ENCODE results near the gene BHLHE40.
"Not testable (repeated sequence)": the region's sequence is repeated elsewhere in the genome, so short reads cannot be mapped to it uniquely, and the experiment has no call there.

Gene BHLHE40

GRCh38 chr3:4963669-4964570 is 15.3 kb upstream of the BHLHE40 start:
- no peak for DNase-seq

- not testable (repeated sequence) for DNase-seq
These were observed 13.2 kb upstream of the BHLHE40 start for GRCh38 chr3:4966006-4966405.

GRCh38 chr3:4967683-4968082 is 11.6 kb upstream of the BHLHE40 start:
- DNase-seq = not testable (repeated sequence)

- not testable (repeated sequence) for DNase-seq
These were observed 7.8 kb upstream of the BHLHE40 start for GRCh38 chr3:4971437-4971836.

- no peak for DNase-seq
These were observed 7.4 kb upstream of the BHLHE40 start for GRCh38 chr3:4971838-4972237.

- DNase-seq = no peak
These were observed 6.3 kb upstream of the BHLHE40 start for GRCh38 chr3:4972652-4973643.

- no peak for DNase-seq
These were observed 5.1 kb upstream of the BHLHE40 start for GRCh38 chr3:4974154-4974553.

GRCh38 chr3:4976109-4976508 is 3.1 kb upstream of the BHLHE40 start:
- peak; percentile 59 to 67 for DNase-seq

GRCh38 chr3:4977001-4977852 is 2.0 kb upstream of the BHLHE40 start:
- peak; percentile 71 to 78 for DNase-seq

- DNase-seq = no peak
These were observed 1.4 kb upstream of the BHLHE40 start for GRCh38 chr3:4977853-4978203.

GRCh38 chr3:4978204-4978965 is 852 bp upstream of the BHLHE40 start:
- DNase-seq = peak in 1 of 2 donors; percentile 86

- peak; percentile 92 to 93 for DNase-seq
These were observed 240 bp upstream of the BHLHE40 start for GRCh38 chr3:4978966-4979427.

GRCh38 chr3:4980229-4981203 is 1.3 kb downstream of the BHLHE40 start:
- peak; percentile 93 to 94 for DNase-seq

GRCh38 chr3:4981294-4981664 is 2.0 kb downstream of the BHLHE40 start:
- DNase-seq = no peak

- DNase-seq = no peak
These were observed 2.6 kb downstream of the BHLHE40 start for GRCh38 chr3:4981665-4982494.

GRCh38 chr3:4982773-4983738 is 3.8 kb downstream of the BHLHE40 start:
- no peak for DNase-seq

GRCh38 chr3:4983739-4984510 is 4.7 kb downstream of the BHLHE40 start:
- DNase-seq = peak; percentile 70 to 77

- no peak for DNase-seq
These were observed 5.3 kb downstream of the BHLHE40 start for GRCh38 chr3:4984511-4984864.
